ENCODE measurements around the gene B4GALT5.

GRCh38 chr20:49685809-49686208 is 27.9 kb downstream of the B4GALT5 start:
- TF ChIP-seq POLR2AphosphoS5 (IDR thresholded peaks at IDR 0.05; ENCODE audit: low read depth, low read length) (no peak), REST (IDR thresholded peaks at IDR 0.05; ENCODE audit: insufficient read depth in 1 of 2, low read depth in 2 of 2, low read length in 2 of 2) (no peak), SIN3A (IDR thresholded peaks at IDR 0.05; ENCODE audit: borderline replicate concordance, insufficient read depth, low read length) (no peak), FOXP2 (optimal IDR thresholded peaks at IDR 0.05; ENCODE audit: borderline replicate concordance, extremely low read depth, extremely low read length, insufficient read depth) (no peak), TAF1 (IDR thresholded peaks at IDR 0.05; ENCODE audit: borderline replicate concordance, insufficient read depth, low read length) (no peak)

All from PFSK-1 (cell line).